Stimulated activated CD4-positive, alpha-beta T cell treated with anti-CD3 and anti-CD28 coated beads, Interleukin-4, amount 100 ng/mL, for 1 hour (primary cell): ENCODE data around the gene TBCK.
"Not testable (repeated sequence)": the region's sequence is repeated elsewhere in the genome, so short reads cannot be mapped to it uniquely, and the experiment has no call there.

Experiments
- DNase-seq: peaks from one replicate; pipeline ENCODE4 v3.0.0-alpha.2; 2020

TBCK gene

DNA sequence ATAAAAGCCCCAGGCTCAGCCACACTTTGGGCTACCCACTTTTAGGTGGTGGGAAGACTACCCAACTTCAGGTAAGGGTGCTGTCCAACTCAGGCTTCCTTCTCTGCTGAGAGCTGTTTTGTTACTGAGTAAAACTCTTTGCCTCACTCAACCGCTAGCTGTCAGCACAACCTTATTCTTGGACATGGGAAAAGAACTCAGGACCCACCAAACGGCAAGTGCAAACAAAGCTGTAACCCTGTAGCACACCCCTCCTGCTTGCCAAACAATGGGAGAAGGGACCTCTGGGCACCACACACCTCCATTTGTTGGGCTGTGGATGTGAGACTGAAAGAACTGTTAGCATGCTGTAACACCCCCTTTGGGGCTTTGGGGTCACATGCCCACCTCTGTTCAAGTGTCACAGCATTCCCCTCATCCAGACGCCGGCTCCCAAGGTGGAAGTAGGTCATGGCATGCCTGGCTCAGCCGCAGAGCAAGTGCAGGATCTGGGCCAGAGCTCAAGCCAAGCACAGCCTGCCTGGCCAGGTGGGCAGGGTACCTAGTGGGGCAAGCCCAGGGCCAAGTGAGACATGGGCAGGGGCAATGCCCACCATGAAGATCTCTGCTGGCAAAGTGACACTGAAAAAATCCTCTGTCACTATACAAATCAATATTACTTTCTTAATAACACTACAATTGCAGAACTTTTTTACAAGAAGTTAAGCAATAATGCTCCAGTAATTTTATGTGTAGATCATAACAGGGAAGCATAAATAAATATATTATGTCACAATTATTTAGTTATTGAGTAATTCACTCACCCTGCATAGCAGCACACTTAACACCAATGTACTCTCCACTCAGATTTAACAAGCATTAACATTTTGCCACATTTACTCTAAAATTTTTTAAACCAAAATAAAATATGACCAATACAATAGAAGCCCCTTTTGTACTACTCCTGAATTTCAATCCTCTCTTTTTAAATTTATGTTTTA is 107.2 kb downstream of the TBCK start:
- DNase-seq: no peak

DNA sequence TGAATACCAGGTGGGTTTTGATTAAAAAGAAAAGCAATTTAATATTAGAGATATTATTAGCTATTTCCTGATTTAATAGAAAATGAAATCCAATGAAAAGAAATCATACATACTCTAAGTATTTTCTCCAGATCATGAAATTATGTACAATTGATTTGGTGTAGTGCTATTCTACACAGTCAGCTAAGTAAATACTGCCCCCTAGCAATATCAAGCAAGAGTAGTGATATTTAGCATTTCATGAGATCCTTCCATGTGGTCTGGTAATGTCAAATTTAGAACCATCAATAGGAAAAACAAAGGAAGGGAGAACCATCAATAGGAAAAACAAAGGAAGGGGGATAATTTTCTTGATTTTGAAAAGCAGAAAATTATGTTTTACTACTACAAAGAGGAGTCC is 114.6 kb downstream of the TBCK start:
- no peak for DNase-seq

DNA sequence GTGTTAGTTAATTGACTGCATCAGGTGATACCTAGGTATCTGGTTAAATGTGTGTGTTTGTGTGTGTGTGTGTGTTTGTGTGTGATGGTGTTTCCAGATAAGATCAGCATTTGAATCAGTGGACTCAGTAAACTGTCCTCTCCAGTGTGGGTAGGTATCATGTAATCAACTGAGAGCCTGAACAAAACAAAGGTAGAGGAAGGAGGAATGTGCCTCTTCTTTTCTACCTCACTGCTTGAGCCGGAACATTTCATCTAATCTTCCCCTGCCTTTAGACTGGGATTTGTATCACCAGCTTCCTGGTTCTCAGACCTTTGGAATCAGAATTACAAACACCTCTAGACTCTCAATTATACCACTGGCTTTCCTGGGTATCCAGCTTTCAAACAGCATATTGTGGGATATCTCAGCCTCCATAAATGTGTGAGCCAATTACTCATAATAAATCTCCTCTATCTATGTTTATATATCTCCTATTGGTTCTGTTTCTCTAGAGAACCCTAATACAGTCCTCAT is 120.5 kb downstream of the TBCK start:
- no peak for DNase-seq

DNA sequence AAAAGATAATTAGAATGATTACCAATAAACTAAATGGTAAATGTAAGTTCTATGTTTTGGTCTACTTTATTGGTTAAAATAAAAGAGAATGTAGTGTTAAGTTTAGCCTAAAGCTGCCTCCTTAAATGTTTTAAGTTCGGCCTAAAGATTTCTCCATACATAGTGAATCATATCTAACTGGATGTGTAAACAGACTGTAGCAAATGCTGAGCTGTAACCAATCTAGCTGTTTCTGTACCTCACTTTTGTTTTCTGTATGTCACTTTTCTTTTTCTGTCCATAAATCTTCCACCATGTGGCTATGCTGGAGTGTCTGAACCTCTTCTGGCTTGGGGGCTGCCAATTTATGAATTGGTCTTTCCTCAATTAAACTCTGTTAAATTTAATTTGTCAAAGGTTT is 121.2 kb downstream of the TBCK start:
- no peak for DNase-seq

GRCh38 chr4:106192131-106192530 is 123.9 kb downstream of the TBCK start:
- no peak for DNase-seq

- DNase-seq: no peak
These were observed 129.8 kb downstream of the TBCK start for GRCh38 chr4:106186201-106186600.

GRCh38 chr4:106183551-106183950 is 132.5 kb downstream of the TBCK start:
- DNase-seq: no peak

DNA sequence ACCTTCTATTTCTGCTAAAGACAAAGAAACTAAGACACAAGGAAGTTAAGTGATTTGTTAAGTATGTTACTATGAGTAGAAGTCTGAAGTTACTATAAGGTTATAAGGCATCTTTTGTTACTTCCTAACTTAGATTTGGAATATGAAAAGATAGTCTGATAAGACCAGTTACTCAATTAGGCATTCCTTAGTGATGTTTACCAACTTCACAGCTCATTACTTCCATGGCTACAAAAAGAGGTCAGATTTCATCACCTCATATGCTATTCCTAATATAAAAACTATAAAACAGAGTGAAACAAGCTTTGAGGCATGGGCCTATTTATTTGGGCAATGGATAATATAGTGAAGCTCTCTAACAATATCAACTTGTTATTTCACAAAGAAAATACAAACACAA is 143.1 kb downstream of the TBCK start:
- DNase-seq: no peak

DNA sequence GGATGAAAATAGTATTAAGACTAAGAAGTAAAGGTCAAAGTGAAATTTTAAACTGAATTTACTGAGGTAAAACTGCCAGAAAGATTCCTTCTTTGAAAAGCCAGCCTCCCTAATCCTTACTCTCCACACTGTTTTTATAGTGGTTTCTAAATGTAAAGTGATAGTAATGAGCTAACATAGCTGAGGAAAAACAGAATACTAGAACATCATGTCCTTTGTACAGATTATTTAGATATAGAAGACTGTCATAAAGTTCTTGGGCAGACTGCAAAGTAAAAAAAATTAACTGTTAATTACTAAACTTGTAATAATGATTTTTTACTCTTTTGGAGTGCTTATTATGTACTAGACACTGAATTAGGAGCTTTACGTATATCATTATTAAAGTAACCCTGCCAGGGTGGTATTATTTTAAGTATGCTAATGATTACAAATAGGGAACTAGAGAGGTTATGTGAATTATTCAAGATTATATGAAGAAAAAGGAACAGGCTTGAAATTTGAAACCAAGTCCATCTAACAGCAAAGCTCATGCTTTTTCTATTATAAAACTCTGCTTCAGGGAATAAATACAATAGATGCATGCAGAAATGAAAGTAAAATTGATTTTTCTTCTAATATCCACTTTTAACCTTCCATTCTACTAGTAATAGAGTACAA is 150.5 kb downstream of the TBCK start:
- no peak for DNase-seq

GRCh38 chr4:106162278-106162677 is 153.7 kb downstream of the TBCK start:
- DNase-seq: no peak

GRCh38 chr4:106160560-106160959 is 155.4 kb downstream of the TBCK start:
- no peak for DNase-seq

- DNase-seq: no peak
These were observed 166.1 kb downstream of the TBCK start for GRCh38 chr4:106149911-106150310.

- DNase-seq: no peak
These were observed 167.0 kb downstream of the TBCK start for GRCh38 chr4:106149026-106149425.

GRCh38 chr4:106142616-106143127 is 173.3 kb downstream of the TBCK start:
- DNase-seq: no peak

- no peak for DNase-seq
These were observed 175.4 kb downstream of the TBCK start for GRCh38 chr4:106140601-106141000.

DNA sequence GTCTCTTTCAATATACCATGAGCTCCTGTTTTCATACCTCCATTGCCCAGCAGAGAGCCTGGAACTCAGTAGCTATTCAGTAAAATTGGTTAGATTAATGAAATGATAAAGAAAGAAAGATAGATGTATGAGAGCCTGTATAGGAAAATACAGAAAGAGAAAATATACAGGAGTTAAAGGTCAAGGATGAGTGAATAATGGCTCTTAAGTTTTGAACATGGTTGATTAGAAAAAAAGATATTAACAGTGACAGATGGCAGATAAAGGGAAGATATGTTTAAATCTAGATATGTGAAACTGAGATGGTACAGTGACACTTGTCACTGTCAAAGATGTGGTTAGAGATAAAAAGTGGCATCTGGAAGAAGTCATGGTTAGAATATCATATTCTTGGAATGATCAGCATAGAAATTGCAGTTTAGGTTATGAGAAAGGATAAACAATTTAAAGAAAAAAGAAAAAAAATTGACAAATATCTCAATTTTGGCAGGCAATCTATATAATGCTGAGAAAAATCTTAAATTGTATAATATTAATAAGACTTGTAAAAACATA is 179.2 kb downstream of the TBCK start:
- no peak for DNase-seq

- DNase-seq: no peak
These were observed 184.0 kb downstream of the TBCK start for GRCh38 chr4:106132045-106132444.

DNA sequence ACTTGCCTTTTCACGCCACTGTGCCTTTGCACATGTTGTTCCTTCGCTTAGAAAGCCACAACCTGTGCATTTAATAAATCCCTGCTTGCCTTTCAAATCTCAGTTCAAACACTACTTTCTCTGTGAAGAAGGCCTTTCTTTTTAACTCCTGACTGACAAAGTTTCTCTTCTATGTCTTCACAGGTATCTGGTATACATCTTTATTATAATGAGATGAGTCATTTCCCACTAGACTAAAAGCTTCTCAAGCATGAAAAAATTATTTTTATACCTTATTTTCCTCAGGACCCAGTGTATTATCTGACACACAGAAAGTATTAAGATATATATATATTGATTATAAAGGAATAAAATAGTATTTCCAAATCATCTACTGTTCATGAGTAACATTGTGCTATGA is 189.9 kb downstream of the TBCK start:
- DNase-seq: no peak

DNA sequence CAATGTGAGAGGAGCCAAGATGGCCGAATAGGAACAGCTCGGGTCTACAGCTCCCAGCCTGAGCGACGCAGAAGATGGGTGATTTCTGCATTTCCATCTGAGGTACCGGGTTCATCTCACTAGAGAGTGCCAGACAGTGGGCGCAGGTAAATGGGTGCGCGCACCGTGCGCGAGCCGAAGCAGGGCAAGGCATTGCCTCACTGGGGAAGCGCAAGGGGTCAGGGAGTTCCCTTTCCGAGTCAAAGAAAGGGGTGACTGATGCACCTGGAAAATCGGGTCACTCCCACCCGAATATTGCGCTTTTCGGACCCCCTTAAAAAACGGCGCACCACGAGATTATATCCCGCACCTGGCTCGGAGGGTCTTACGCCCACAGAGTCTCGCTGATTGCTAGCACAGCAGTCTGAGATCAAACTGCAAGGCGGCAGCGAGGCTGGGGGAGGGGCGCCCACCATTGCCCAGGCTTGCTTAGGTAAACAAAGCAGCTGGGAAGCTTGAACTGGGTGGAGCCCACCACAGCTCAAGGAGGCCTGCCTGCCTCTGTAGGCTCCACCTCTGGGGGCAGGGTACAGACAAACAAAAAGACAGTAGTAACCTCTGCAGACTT is 196.0 kb downstream of the TBCK start:
- DNase-seq: not testable (repeated sequence)

DNA sequence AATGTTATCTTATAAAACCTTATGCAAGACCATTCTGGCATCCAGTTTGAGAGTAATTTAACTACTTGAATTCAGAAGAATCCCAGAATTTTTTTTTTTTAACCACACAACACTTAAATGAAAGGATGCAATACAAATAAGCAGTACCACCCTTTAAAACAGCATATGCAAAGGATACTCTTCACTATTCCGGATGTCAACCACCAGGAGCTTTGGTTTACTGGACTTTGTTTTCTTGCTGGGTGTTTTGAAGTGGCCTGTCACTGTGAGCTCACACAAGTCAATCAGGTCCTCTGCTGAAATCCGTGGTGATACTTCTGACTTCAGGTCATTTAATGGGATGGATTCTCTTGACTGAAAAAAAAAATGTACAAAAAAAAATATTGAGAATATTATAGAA is 200.0 kb downstream of the TBCK start:
- no peak for DNase-seq

- no peak for DNase-seq
These were observed 201.7 kb downstream of the TBCK start for GRCh38 chr4:106114270-106114669.

DNA sequence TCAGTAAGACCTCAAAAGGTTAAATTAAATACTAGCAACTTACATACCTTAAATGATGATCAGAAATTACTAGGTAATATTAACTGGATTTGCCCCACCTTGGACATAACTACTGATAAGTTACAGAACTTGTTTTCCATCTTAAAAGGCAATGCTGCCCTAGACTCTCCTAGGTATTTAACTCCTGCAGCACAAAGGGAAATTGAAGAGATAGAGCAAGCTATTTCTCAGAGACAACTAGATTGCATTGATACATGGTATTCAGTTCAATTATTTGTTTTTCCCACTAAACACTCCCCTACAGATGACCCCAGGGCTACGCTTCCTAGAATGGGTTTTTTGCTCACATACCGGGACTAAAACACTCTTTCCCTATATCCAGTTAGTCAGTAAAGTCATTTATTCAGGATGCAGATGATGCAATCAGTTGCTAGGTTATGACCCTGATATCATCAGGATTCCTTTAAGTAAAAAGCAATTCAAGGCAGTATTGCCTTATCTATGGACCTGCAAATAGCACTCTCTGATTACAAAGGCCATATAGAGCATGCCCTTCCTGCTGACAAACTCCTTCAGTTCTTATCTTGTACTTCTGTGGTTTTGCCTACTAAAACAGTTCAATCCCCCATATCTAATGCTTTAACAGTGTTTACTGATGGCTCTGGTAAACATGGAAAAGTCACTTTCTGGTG is 204.1 kb downstream of the TBCK start:
- DNase-seq: not testable (repeated sequence)
